Neural progenitor cell (in vitro differentiated cells): ENCODE measurements around the gene REP15. TPM values are rescaled to one million over a fixed set of nuclear protein-coding genes. Genes with fewer than 3 reads are reported as not detected.

ENCODE experiments used
- DNase-seq: peaks from one replicate; pipeline ENCODE4 v3.0.0-alpha.2; 2016; ENCODE audit warnings: low spot score
- H2AFZ ChIP-seq: fragments of 200-600 bp; sonication (generic); replicated peaks from 2 replicates; pipeline ENCODE4 v1.6.1; 2016; ENCODE audit warnings: antibody characterized with exemption
- H3F3A ChIP-seq: fragments of 200-600 bp; sonication (generic); 2 replicates; pipeline ENCODE4 v1.6.1; 2016; ENCODE audit warnings: antibody characterized with exemption, low read depth
- H3K27ac ChIP-seq: fragments of 200-600 bp; sonication (generic); 2 replicates; pipeline ENCODE4 v1.5.1; 2016; ENCODE audit warnings: mild to moderate bottlenecking
- H3K27me3 ChIP-seq: fragments of 200-600 bp; sonication (generic); 2 replicates; pipeline ENCODE4 v1.6.1; 2016; ENCODE audit warnings: mild to moderate bottlenecking, moderate library complexity
- H3K36me3 ChIP-seq: fragments of 200-600 bp; sonication (generic); 2 replicates; pipeline ENCODE4 v1.5.1; 2016
- H3K4me1 ChIP-seq: fragments of 200-600 bp; sonication (generic); 2 replicates; pipeline ENCODE4 v1.6.1; 2016; ENCODE audit warnings: mixed run types
- H3K4me2 ChIP-seq: fragments of 200-600 bp; sonication (generic); 2 replicates; pipeline ENCODE4 v1.6.1; 2016
- H3K4me3 ChIP-seq: fragments of 200-600 bp; sonication (generic); 2 replicates; pipeline ENCODE4 v1.5.1; 2016
- H3K79me2 ChIP-seq: fragments of 200-600 bp; sonication (generic); 2 replicates; pipeline ENCODE4 v1.6.1; 2016; ENCODE audit warnings: low read depth
- H3K9ac ChIP-seq: fragments of 200-600 bp; sonication (generic); 2 replicates; pipeline ENCODE4 v1.6.1; 2016
- H3K9me3 ChIP-seq: fragments of 200-600 bp; sonication (generic); 2 replicates; pipeline ENCODE4 v1.5.1; 2016; ENCODE audit warnings: low read depth
- H4K20me1 ChIP-seq: fragments of 200-600 bp; sonication (generic); 2 replicates; pipeline ENCODE4 v1.6.1; 2016; ENCODE audit warnings: low read depth
- H3K27ac Mint-ChIP-seq: 3 replicates; pipeline ENCODE4 v1.8.0; 2021; ENCODE audit warnings: mixed read lengths
- H3K27me3 Mint-ChIP-seq: 2 replicates; pipeline ENCODE4 v1.8.0; 2022; ENCODE audit warnings: low read depth, mild to moderate bottlenecking, inconsistent platforms, moderate library complexity, mixed read lengths; ENCODE audit not compliant: insufficient read depth
- H3K36me3 Mint-ChIP-seq: 3 replicates; pipeline ENCODE4 v1.8.0; 2021; ENCODE audit warnings: mixed read lengths
- H3K4me1 Mint-ChIP-seq: 3 replicates; pipeline ENCODE4 v1.8.0; 2021; ENCODE audit warnings: mixed read lengths
- H3K4me3 Mint-ChIP-seq: 3 replicates; pipeline ENCODE4 v1.8.0; 2021; ENCODE audit warnings: mild to moderate bottlenecking, moderate library complexity, mixed read lengths
- H3K9me3 Mint-ChIP-seq: 3 replicates; pipeline ENCODE4 v1.8.0; 2020; ENCODE audit warnings: mixed read lengths
- CTCF ChIP-seq: fragments of 200-600 bp; sonication (generic); IDR thresholded peaks from 2 replicates; pipeline ENCODE4 v1.5.1; 2017; ENCODE audit warnings: antibody characterized with exemption, mild to moderate bottlenecking
- EZH2 ChIP-seq: fragments of 200-600 bp; sonication (generic); IDR thresholded peaks from 2 replicates; pipeline ENCODE4 v1.6.1; 2017; ENCODE audit warnings: antibody characterized with exemption, mild to moderate bottlenecking, moderate library complexity
- EZH2phosphoT487 ChIP-seq: fragments of 200-600 bp; sonication (generic); IDR thresholded peaks from 2 replicates; pipeline ENCODE4 v1.6.1; 2017; ENCODE audit warnings: antibody characterized with exemption
- total RNA-seq: library from RNA; depleted of rRNA; stranded (reverse); fragments of >200 nt; gene quantifications from 2 replicates; pipeline ENCODE4 v1.2.3, GENCODE V29; 2015; ENCODE audit warnings: low replicate concordance

The REP15 gene
- total RNA-seq: 0.34 and 0.45 TPM in 2 replicates

- no peak for DNase-seq
- no peak within 1 kb of the TSS for H3K4me3 Mint-ChIP-seq
- H3K27ac ChIP-seq: no peak within 1 kb of the TSS
- TF ChIP-seq CTCF (no peak), EZH2phosphoT487 (no peak), EZH2 (no peak)
- no peaks in the 10 kb centered on the region for H3K9me3 ChIP-seq
- H3K9me3 Mint-ChIP-seq: no peaks in the 10 kb centered on the region
- H2AFZ ChIP-seq: no peak within 1 kb of the TSS
- H3K36me3 ChIP-seq: no peaks in the 10 kb centered on the region
- H3K79me2 ChIP-seq: no peaks in the 10 kb centered on the region
- no peak within 1 kb of the TSS for H3K4me3 ChIP-seq
- H3K4me1 Mint-ChIP-seq: no peaks in the 10 kb centered on the region
- no peaks in the 10 kb centered on the region for H3K27me3 ChIP-seq
- H4K20me1 ChIP-seq: no peaks in the 10 kb centered on the region
- H3K27me3 Mint-ChIP-seq: no peaks in the 10 kb centered on the region
- no peak within 1 kb of the TSS for H3K4me2 ChIP-seq
- no peak within 1 kb of the TSS for H3K27ac Mint-ChIP-seq
- peaks cover 19% of the 10 kb centered on the region for H3K36me3 Mint-ChIP-seq
- no peaks in the 10 kb centered on the region for H3K4me1 ChIP-seq
- no peaks in the 10 kb centered on the region for H3F3A ChIP-seq
- H3K9ac ChIP-seq: no peak within 1 kb of the TSS
Measured at GRCh38 chr12:27696293-27696652, at the start of gene REP15. REP15 (plus strand) TSS chr12:27696447; CDS start chr12:27696563, 116 bp downstream.

GRCh38 chr12:27650011-27650410 lies 46.2 kb upstream of the REP15 start:
- Mint-ChIP-seq H3K36me3 (peaks cover 9% of the 10 kb centered on the region), H3K4me3 (no peak overlapping the region), H3K4me1 (no peaks in the 10 kb centered on the region), H3K9me3 (no peaks in the 10 kb centered on the region), H3K27me3 (no peaks in the 10 kb centered on the region), H3K27ac (no peak overlapping the region)
- H3K4me2 ChIP-seq: no peak overlapping the region
- H3K9ac ChIP-seq: no peak overlapping the region
- no peak overlapping the region for H3K27ac ChIP-seq
- H3K27me3 ChIP-seq: no peaks in the 10 kb centered on the region
- no peaks in the 10 kb centered on the region for H3K4me1 ChIP-seq
- no peak for TF ChIP-seq EZH2phosphoT487
- no peak for TF ChIP-seq CTCF
- TF ChIP-seq EZH2: no peak
- no peaks in the 10 kb centered on the region for H3K36me3 ChIP-seq
- H2AFZ ChIP-seq: no peak overlapping the region
- no peaks in the 10 kb centered on the region for H4K20me1 ChIP-seq
- no peak for DNase-seq
- H3F3A ChIP-seq: peaks cover 6% of the 10 kb centered on the region
- H3K9me3 ChIP-seq: no peaks in the 10 kb centered on the region
- no peaks in the 10 kb centered on the region for H3K79me2 ChIP-seq
- H3K4me3 ChIP-seq: no peak overlapping the region

GRCh38 chr12:27651201-27651600 lies 45.0 kb upstream of the REP15 start:
- Histone ChIP-seq H3K27me3 (no peaks in the 10 kb centered on the region), H2AFZ (no peak overlapping the region), H3K27ac (no peak overlapping the region), H4K20me1 (no peaks in the 10 kb centered on the region), H3K36me3 (no peaks in the 10 kb centered on the region), H3K9ac (no peak overlapping the region), H3K79me2 (no peaks in the 10 kb centered on the region), H3K4me2 (no peak overlapping the region), H3K4me3 (no peak overlapping the region), H3K9me3 (no peaks in the 10 kb centered on the region), H3F3A (peaks cover 6% of the 10 kb centered on the region), H3K4me1 (no peaks in the 10 kb centered on the region)
- TF ChIP-seq CTCF (no peak), EZH2 (no peak), EZH2phosphoT487 (no peak)
- Mint-ChIP-seq H3K4me1 (no peaks in the 10 kb centered on the region), H3K4me3 (no peak overlapping the region), H3K9me3 (no peaks in the 10 kb centered on the region), H3K27me3 (no peaks in the 10 kb centered on the region), H3K36me3 (peaks cover 9% of the 10 kb centered on the region), H3K27ac (no peak overlapping the region)
- DNase-seq: no peak
